ENCODE measurements around the gene PITPNC1.
"Not testable (repeated sequence)": the region's sequence is repeated elsewhere in the genome, so short reads cannot be mapped to it uniquely, and the experiment has no call there.

PITPNC1 gene

DNA sequence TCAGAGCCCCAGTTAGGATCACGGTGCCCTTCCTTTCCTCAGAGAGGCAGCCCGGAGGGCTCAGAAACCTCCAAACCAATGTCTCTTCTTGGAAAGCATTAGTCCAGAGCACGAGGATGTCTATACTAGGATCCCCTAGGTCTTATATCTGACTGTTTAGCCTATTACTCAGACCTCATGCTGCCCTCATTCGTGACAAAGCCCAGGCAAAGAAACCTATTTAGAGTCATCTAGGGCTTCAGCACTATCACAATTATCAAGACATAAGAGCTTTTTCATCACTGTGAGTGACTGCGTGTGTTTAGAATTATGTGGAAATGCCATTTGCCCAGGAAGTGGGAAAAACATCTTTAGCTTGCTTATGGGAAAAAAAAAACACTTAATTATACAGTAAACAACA lies 180.8 kb downstream of the PITPNC1 start:
- DNase-seq, result no peak

DNA sequence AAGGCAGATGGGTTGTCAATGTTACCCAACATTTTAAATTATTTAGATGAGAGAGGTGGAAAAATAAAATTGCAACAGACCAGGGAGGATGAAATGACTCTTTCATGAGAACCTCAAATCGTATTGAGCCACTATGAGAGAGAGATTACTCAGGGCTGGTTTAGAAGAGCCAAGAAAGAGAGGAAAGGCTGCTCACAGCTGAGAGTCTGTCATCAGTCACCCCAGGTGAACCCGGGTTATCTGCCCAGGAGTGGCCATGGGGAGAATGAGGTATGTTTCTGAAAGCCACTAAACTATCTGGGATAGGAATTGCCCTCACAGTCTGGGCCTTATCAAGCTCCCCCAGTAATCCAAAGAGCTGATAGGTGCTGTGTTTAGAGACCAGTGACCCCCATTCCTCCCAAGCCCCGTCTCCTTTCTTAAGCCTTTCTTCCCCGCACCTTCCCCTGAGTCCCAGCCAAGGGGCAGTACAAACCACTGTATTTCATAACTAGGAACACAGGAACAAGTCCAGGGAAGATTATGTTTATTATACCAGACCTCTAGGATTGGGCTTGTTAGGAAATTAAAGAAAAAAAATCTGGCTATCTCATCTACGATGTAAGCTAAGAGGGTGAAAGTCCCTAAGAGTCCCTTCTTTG lies 181.8 kb downstream of the PITPNC1 start:
- no peak for DNase-seq

DNA sequence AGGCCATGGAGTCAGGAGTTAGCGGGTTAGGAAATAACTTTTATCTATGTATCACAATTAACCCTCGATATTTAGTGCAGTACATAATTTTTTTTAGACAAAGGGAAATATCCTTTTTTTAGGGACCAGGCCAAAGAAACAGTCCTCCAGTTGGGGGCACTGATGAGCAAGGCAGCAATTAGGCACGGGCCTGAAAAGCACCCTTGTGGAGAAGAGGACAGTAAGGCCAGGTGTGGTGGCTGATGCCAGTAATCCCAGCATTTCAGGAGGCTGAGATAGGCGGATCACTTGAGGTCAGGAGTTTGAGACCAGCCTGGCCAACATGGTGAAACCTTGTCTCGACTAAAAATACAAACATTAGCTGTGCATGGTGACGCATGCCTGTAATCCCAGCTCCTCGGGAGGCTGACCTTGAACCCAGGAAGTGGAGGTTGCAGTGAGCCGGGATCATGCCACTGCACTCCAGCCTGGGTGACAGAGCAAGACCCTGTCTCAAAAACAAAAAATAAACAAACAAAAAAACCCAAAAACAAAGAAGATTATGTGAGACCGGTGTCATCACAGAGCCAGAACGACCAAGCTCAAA lies 182.4 kb downstream of the PITPNC1 start:
- DNase-seq, result no peak

DNA sequence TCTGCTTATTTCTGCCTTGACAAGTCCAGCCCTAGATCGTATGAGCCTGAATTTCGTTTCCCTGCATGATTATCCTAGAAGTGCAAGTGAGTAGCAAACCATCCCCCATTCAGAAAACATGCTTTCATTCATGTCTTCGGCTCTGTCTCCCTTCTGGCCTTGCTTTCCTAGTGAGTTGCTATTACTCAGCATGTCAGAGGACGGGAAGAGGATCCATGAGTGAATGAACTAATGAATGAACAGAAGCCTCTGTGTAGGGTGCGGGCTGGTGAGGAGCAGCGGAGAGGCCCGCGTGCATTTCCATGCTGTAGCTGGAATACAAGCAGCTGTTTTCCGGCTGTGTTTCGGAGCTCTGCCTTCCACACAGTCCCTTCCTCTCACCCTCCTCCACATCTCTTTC lies 184.9 kb downstream of the PITPNC1 start:
- no peak for DNase-seq

DNA sequence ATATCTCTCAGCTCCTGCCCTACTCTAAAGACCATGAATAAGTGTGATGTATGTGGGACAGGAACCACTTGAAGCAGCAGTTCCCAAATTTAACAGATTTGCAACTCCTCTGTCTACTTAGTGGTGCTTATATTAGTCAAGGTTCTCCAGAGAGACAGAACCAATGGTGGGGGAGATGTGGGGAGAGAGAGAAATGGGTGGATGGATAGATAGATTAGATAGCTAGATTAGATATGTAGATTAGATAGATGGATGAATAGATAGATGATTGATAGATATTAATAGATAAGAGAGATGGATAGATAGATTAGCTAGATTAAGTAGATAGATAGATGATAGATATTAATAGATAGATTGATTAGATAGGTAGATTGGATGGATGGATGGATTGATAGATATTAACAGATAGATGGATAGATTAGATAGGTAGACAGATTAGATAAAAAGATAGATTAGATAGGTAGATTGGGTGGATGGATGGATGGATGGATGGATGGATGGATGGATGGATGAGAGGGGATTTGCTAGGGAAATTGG lies 186.7 kb downstream of the PITPNC1 start:
- DNase-seq, result no peak

DNA sequence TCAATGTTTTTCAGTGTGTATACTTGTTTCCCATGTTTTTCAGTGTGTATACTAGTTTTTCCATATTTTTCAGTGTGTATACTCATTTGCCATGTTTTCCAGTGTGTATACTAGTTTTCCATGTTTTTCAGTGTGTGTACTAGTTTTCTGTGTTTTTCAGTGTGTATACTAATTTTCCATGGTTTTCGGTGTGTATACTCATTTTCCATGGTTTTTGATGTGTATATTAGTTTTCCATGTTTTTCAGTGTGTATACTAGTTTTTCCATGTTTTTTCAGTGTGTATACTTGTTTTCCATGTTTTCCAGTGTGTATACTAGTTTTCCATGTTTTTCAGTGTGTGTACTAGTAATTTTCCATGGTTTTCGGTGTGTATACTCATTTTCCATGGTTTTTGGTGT lies 188.0 kb downstream of the PITPNC1 start:
- DNase-seq, result no peak

DNA sequence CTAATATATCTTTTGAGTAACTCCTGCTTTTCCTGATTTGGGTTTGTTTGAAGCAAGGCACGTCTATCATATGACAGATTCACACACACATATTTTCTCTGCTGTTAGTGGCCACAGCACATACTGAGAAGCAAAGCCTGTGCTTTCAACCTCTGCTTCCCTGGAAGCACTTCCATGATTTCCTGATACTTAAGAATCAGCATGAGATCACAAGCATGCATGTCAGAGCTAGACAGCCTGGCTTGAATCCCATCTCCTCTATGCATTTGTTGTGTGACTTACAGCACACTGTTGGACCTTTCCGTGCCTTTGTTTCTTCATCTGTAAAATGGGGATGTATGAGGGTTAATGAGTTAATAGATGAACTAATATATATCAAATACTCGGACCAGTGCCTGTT lies 189.6 kb downstream of the PITPNC1 start:
- no peak for DNase-seq

DNA sequence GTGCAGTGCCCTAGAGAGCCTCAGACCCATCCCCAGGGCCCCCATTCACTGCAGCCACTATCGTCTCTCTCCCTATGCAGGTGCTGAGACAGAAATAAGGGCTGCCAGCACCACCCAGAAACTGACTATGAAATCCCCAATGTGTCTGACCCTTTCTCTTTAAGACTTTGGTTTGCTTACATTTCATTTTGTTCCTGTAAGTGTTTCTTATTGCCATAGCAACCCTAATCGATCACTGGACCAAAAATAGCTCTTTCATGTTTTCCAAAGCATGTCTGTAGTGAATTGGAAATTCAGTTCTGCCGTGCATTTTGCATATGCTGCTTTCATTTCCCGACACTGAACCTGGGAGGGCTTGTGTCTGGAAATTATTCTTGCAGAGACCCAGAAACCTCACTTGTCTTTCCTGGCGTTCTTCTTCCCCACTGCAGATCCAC lies 192.0 kb downstream of the PITPNC1 start:
- DNase-seq, result no peak

DNA sequence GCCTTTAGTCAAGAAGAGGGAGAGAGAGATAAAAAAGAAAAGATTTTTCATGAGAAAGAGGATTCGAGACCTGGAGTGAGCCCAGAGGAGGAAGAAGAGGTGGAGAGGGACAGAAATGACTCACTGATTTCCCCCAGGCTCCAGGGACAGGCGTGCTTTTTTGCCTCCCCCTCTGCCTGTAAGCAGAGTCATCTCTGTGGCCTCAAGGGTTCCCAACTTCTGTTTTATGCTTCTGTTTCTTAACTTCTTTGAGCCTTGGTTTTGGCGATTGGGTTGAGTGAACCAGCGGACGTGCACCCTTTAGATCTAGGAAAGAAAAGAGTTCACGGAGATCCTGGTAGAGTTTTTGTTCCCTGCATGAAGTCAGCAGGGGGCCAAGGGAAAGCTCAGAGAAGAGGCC lies 192.8 kb downstream of the PITPNC1 start:
- DNase-seq, result no peak

DNA sequence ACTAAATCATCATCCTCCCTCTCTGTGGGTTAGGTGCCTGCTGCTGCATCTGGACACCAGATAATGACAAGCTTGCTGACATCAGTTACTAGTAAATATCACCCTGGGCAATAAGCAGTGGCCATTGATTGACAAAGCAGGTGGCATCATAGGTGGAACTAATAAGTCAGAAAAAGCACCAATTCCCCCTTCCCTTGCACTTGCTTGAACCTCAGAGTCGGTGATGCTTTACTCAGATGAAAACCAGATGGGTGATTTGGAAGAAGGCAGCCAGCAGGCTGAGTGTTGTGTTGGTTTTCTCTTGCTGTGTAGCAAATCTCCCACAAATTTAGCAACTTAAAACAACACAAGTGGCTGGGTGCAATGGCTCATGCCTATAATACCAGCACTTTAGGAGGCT lies 193.7 kb downstream of the PITPNC1 start:
- DNase-seq, result no peak

DNA sequence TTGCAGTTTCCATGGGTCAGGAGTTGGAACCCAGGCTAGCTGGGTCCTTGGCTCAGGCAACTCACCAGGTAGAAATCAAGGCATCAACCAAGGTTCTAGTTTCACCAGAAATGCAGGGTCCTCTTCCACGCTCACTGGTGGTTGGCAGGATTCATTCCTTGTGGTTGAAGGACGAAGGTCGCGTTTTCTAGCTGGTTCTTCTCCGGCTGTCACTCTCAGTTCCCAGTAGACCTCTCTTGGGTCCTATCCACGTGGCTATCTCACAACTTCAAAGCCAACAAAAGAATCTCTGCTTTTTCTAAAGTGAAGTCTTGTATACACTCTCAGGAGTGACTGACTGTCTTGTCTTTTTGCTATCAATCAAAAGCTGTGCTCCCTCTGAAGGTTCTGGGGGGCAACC lies 194.4 kb downstream of the PITPNC1 start:
- no peak for DNase-seq

DNA sequence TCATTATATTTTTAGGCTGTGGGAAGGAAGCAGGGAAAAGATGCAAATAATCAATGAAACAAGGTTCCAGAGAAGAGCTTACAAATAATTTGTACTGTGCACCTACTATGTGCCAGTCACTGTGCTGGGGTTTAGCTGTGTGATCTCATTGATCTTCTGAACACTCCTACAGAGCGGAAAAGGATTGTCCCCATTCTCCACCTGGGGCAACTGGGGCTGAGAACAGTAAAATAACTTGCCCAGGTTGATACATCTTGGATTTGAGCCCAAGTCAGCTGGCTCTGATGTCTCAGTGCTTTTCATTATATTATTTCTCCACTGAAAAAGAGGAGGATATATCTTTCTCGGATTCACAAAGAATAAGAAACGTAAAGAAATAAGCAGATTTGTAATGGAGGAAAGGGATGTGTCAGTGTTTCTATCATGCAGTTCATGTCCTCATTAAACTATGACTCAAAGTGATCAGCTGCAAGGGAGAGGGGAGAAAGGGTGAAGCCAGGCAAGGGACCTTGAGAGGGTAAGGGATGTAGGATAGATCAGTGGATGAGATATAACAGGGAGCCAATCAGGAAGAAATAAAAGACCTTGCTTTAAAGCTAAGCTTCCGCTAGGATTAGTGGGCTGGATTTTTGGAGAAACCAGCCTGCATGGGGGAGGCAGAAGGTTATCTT lies 197.0 kb downstream of the PITPNC1 start:
- DNase-seq, result no peak

DNA sequence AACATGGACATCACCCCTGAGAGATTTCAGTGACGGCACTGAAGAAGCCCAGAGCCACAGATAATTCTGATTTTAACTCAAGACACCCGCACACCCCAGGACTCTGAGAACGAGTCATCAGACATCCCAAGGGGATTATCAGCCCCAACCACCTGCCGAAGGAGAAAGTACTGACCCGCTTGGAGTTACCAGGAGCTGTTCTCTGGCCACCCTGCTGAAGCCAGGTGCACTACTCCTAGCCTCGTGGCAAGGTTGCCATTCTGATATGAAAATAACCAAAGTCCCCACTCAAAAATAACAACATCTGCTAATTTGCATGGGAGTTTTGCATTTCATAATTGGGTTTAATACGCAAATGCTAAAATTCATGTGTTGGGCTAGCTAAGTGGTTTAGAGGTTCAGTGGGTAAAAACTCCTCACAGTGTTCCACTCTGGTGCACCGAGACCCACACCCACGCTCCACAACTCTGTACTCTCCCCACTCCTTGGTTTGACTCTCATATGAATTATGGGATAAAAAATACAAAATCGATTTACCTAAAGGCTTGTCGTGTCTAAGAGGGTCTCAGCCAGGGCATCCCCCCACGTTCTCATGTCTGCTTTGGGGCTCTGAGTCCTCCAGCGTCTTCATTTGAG lies 197.7 kb downstream of the PITPNC1 start:
- no peak for DNase-seq

DNA sequence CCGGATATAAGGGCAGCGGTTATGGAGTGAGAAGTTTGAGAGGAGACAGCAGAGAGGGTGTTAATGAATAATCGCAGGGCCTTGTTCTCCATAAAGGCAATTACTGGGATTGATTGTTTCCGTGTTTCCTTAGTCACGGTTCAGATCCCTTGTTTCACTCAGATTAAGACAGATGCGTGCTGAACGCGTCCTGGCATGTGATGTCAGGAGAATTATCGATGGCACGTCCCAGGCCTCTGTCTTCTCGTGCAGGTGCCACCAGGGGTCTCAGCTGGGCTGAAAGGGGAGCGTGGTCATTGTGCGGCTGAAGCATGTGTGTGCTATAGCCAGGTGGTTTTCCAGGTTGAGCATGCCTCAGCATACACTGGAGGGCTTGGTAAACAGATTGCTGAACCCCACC lies 198.2 kb downstream of the PITPNC1 start:
- no peak for DNase-seq

DNA sequence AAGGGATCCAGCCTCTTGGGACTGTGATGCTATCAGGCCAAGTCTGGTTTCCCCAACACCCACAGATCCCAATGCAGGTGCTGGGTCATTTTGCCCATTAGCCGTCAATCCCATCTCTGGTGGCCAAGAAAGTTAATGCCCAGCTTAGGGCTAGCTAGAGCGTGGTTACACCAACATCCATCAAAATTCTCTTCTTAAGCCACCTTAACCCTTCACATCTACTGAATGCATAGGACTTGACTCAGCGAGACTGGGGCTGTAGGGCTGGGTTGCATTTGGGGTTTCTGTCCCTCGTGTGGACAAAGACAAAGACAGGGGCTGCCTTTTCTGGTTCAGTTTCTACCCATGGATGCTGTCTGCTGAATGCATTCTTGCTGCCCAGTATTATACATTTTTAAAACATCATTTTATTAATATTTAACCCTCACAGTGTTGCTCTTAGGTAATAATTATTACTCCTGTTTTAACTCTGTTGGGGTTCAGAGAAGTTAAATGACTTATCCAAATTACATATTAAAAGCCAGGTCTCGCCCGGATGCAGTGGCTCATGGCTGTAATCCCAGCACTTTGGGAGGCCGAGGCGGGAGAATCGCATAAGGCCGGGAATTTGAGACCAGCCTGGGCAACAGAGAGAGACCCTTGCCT lies 199.5 kb downstream of the PITPNC1 start:
- no peak for DNase-seq

DNA sequence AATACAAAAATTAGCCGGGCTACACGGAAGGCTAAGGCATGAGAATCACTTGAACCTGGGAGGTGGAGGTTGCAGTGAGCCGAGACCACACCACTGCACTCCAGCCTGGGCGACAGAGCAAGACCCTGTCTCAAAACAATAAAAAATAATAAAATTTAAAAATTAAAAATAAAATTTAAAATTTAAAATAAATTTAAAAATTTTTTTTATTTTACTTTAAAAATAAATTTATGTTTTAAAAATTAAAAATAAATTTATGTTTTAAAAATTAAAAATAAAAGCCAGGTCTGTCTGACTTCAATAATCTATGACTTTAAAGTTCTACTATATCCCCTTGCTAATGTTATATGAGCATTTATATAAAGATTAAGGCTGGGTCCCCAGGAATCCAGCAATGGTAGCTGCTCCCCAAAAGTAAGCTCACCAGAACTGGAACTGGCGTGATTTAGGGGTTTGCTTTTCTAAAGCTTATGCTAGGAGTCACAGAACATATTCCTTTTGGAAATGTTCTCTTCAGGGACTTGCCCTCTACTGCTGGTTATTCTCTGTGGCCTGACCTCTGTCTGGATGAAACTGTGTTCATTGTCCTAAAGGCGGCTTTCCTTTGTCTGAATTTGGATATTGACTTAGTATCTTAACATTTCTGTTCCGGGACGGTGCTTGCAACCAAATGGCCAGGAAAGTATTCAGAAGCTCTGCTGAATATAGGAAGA lies 200.5 kb downstream of the PITPNC1 start:
- DNase-seq, result no peak

DNA sequence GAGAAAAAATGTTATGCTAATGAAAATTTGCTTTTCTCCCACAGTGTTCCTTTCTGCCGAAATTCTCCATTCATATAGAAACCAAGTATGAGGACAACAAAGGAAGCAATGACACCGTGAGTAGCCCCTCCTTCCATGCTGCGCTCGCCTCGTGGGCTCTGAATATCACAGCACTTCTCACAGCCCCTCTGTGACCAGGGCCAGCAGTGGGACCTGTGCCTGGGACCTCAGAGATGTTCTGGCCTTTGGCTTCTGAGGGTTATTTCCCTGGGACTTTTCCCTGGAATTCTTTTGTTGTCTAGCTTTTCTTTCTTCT lies 201.0 kb downstream of the PITPNC1 start:
- no peak for DNase-seq

DNA sequence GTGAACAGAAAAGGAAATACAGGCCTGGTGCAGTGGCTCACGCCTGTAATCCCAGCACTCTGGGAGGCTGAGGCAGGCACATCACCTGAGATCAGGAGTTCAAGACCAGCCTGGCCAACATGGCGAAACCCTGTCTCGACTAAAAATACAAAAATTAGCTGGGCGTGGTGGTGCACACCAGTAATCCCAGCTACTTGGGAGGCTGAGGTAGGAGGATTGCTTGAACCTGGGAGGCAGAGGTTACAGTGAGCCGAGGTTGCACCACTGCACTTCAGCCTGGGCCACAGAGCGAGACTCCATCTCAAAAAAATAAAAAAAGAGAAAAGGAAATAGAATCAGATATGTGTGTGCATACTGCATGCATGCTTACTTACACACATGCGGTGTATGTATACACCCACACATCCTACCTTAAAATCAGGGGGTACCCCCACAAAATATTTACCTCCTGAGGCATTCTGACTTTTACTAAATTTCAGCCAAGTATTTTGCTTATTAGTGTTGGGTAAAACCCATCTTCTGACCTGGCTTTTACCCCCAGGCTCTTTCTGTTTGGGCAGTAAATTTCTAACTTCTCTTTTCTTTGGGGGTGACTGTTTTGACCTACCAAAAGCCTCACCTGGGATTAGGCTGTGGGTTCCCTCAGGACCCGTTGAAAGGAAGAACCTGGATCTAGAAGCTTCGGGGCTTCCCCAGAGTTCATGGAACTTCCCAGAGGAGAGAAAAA lies 201.8 kb downstream of the PITPNC1 start:
- not testable (repeated sequence) for DNase-seq

DNA sequence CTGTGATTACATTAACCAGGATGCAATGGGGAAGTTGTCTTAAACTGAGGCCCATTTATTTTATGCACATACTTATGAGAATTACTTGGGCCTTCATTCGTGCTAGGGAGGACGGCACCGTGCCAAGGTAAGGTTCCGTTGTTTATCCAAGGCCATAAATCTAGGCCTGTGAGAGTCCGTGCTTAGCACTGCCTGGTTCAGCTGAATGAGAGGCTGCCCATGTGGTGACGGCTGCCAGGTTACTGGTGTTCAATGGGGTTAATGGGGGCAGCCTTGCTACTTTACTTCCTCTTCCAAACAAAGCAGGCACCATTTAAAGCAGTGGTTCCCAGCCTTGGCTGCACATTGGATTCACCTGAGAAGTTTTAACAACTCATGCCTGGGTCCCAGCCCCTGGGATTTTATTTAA lies 205.6 kb downstream of the PITPNC1 start:
- DNase-seq, result peak; percentile 74

DNA sequence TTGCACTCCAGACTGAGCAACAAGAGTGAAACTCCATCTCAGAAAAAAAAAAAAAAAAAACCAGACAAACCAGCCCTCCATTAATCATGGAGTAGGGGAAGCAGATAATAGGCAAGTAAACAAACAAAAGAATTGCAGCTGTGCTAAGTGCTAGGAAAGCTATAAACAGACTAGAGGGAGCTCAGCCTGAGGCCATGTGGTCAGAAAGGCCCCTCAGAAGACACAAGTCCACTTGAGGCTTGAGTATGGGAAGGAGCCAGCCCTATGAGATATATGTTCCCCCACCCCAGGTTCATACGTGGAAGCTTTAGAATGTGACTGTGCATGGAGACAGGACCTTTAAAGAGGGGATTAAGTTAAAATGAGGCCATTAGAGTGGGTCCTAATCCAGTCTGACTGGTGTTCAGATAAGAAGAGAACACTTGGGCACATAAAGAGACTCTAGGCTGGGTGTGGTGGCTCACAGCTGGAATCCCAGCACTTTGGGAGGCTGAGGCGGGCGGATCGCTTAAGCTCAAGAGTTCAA lies 208.1 kb downstream of the PITPNC1 start:
- peak; percentile 96 for DNase-seq

DNA sequence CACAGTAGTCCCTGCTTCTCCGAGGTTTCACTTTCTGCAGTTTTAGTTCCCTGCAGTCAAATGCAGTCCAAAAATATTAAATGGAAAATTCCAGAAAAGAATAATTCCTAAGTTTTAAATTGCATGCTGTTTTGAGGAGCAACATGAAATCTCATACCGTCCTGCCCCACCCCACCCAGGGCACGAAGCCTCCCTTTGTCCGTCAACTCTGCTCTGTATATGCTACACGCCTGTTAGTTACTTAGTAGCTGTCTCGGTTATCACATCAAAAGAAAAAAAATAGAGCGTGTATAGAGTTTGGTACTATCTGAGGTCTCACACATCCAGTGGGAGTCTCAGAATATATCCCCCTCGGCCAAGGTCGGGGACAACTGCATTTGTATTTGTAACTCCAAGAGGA lies 211.2 kb downstream of the PITPNC1 start:
- no peak for DNase-seq
